DOHH2 (cell line): ENCODE data around the gene HBD.

Source experiments
- H3F3A ChIP-seq: fragments of 200-600 bp; sonication (generic), shearing (Covaris generic); 2 replicates; pipeline ENCODE4 v1.6.0; 2016; ENCODE audit warnings: antibody characterized with exemption, mild to moderate bottlenecking; ENCODE audit not compliant: control insufficient read depth, insufficient read depth
- H3K27ac ChIP-seq: fragments of 200-600 bp; sonication (generic); 2 replicates; pipeline ENCODE4 v1.5.1; 2014; ENCODE audit warnings: low read depth, mild to moderate bottlenecking, low read length, moderate library complexity
- H3K27me3 ChIP-seq: fragments of 200-600 bp; sonication (generic); 2 replicates; pipeline ENCODE4 v1.6.1; 2014; ENCODE audit warnings: mild to moderate bottlenecking, low read length, mixed read lengths; ENCODE audit not compliant: control insufficient read depth
- H3K36me3 ChIP-seq: fragments of 200-600 bp; sonication (generic); 2 replicates; pipeline ENCODE4 v1.6.1; 2014; ENCODE audit warnings: mild to moderate bottlenecking, low read length, moderate library complexity, mixed read lengths; ENCODE audit not compliant: control insufficient read depth
- H3K4me1 ChIP-seq: fragments of 200-600 bp; sonication (generic); 2 replicates; pipeline ENCODE4 v1.6.1; 2014; ENCODE audit warnings: mild to moderate bottlenecking, low read length, mixed read lengths; ENCODE audit not compliant: control insufficient read depth
- H3K4me2 ChIP-seq: fragments of 200-600 bp; sonication (generic); 2 replicates; pipeline ENCODE4 v1.6.0; 2014; ENCODE audit warnings: mild to moderate bottlenecking, low read length, moderate library complexity
- H3K4me3 ChIP-seq: fragments of 200-600 bp; sonication (generic); 2 replicates; pipeline ENCODE4 v1.5.1; 2014; ENCODE audit warnings: mild to moderate bottlenecking, low read length, mixed read lengths
- H3K79me2 ChIP-seq: fragments of 200-600 bp; sonication (generic); 2 replicates; pipeline ENCODE4 v1.6.1; 2014; ENCODE audit warnings: mild to moderate bottlenecking, low read length, mixed read lengths; ENCODE audit not compliant: control insufficient read depth
- H3K9me2 ChIP-seq: fragments of 200-600 bp; sonication (generic); replicated peaks from 2 replicates; pipeline ENCODE4 v1.6.1; 2014; ENCODE audit warnings: mild to moderate bottlenecking, low read length, mixed read lengths; ENCODE audit not compliant: control insufficient read depth
- H3K9me3 ChIP-seq: fragments of 200-600 bp; sonication (generic); 2 replicates; pipeline ENCODE4 v1.6.1; 2014; ENCODE audit warnings: antibody characterized with exemption, low read length, mixed read lengths; ENCODE audit not compliant: control insufficient read depth, insufficient read depth
- H4K20me1 ChIP-seq: fragments of 200-600 bp; sonication (generic); 2 replicates; pipeline ENCODE4 v1.6.0; 2014; ENCODE audit warnings: low read depth, mild to moderate bottlenecking, antibody characterized with exemption, low read length, moderate library complexity; ENCODE audit not compliant: control insufficient read depth, insufficient read depth
- CTCF ChIP-seq: fragments of 200-600 bp; sonication (generic); IDR thresholded peaks from one replicate; pipeline ENCODE4 v1.5.1; 2014; ENCODE audit warnings: antibody characterized with exemption, mild to moderate bottlenecking, low read depth, low read length; ENCODE audit not compliant: poor library complexity, severe bottlenecking
- EZH2phosphoT487 ChIP-seq: fragments of 200-600 bp; sonication (generic); IDR thresholded peaks from 2 replicates; pipeline ENCODE4 v1.6.1; 2017; ENCODE audit warnings: borderline replicate concordance, mild to moderate bottlenecking, antibody characterized with exemption, low read length, moderate library complexity, mixed read lengths

The HBD gene

GRCh38 chr11:5274395-5274794 lies 40.1 kb upstream of the HBD start:
- Histone ChIP-seq H3K79me2 (no peaks in the 10 kb centered on the region), H3K36me3 (no peaks in the 10 kb centered on the region), H3F3A (no peaks in the 10 kb centered on the region), H3K27me3 (no peaks in the 10 kb centered on the region), H3K4me2 (no peak overlapping the region), H3K9me3 (no peaks in the 10 kb centered on the region), H4K20me1 (no peaks in the 10 kb centered on the region), H3K9me2 (no peaks in the 10 kb centered on the region), H3K4me3 (no peak overlapping the region), H3K27ac (no peak overlapping the region), H3K4me1 (no peaks in the 10 kb centered on the region)
- TF ChIP-seq EZH2phosphoT487 (no peak), CTCF (no peak)

GRCh38 chr11:5272395-5273017 lies 38.2 kb upstream of the HBD start:
- H3F3A ChIP-seq: no peaks in the 10 kb centered on the region
- H3K4me3 ChIP-seq: no peak overlapping the region
- H3K36me3 ChIP-seq: no peaks in the 10 kb centered on the region
- TF ChIP-seq EZH2phosphoT487 (no peak), CTCF (no peak)
- no peaks in the 10 kb centered on the region for H3K79me2 ChIP-seq
- H3K27ac ChIP-seq: no peak overlapping the region
- no peaks in the 10 kb centered on the region for H3K27me3 ChIP-seq
- H3K9me2 ChIP-seq: no peaks in the 10 kb centered on the region
- no peaks in the 10 kb centered on the region for H3K4me1 ChIP-seq
- no peaks in the 10 kb centered on the region for H3K9me3 ChIP-seq
- no peak overlapping the region for H3K4me2 ChIP-seq
- no peaks in the 10 kb centered on the region for H4K20me1 ChIP-seq

- no peaks in the 10 kb centered on the region for H3K4me1 ChIP-seq
- TF ChIP-seq EZH2phosphoT487 (no peak), CTCF (no peak)
- no peak within 1 kb of the TSS for H3K4me2 ChIP-seq
- H3K27ac ChIP-seq: no peak within 1 kb of the TSS
- H3K79me2 ChIP-seq: no peaks in the 10 kb centered on the region
- H3K9me2 ChIP-seq: no peaks in the 10 kb centered on the region
- H3K9me3 ChIP-seq: no peaks in the 10 kb centered on the region
- H3F3A ChIP-seq: no peaks in the 10 kb centered on the region
- H3K27me3 ChIP-seq: no peaks in the 10 kb centered on the region
- H3K36me3 ChIP-seq: no peaks in the 10 kb centered on the region
- no peaks in the 10 kb centered on the region for H4K20me1 ChIP-seq
- no peak within 1 kb of the TSS for H3K4me3 ChIP-seq
These were observed 35.4 kb upstream of the HBD start, which contains the start of gene HBE1 for GRCh38 chr11:5269715-5270147. Gene HBE1 (minus strand): TSS chr11:5269945. CDS start chr11:5269890, 55 bp downstream.
